Stimulated activated CD4-positive, alpha-beta T cell treated with anti-CD3 and anti-CD28 coated beads, Interleukin-1b, Interleukin-23, amount 100 ng/mL, for 24 hours (primary cell): Measurements from ENCODE around the gene SMG6.
A peak's percentile ranks its signal among the peaks of the same experiment; 100 is the strongest.

Experiments
- DNase-seq, 4 experiments: peaks; one replicate each; pipeline ENCODE4 v3.0.0-alpha.2; 2020; ENCODE audit warnings: low read depth in 4 of 4, low spot score in 1 of 4

The SMG6 gene

DNA sequence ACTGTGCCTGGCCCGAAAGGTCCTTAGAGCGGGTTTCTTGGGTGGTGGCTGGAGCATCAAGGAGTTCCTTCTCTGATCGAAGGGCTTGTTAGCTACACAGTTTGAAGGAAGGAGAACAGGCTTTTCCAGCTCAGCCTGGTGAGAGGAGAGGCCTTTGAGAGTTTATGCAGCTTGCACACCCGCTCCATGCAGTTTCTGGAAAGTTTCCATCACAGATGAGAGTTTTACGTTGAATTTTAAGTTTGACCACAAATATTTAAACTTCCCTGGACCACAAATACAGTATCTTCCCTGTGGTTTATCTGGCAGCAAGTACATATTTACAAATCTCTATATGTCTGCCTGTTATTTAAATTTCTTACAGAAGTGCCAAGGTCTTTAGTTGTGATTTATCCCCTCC lies 191.9 kb downstream of the SMG6 start:
- no peak for DNase-seq

DNA sequence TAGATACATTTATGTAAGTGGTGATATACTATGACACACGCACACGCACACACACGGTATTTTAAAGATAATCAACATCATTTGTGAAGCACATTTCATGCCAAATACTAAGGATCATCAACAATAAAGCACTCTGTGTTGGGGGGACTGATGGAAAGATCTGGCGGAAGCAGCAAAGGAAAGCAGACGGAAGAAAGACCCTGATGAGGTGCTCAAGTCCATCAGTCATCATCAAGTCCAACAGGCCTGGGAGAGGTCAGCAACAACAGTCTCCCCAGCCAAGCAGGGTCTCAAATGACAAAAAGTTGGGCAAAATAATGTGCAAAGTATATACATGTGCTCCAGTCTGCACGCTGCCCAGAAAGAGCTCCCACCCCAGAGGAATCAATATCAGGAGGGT lies 193.1 kb downstream of the SMG6 start:
- no peak for DNase-seq

DNA sequence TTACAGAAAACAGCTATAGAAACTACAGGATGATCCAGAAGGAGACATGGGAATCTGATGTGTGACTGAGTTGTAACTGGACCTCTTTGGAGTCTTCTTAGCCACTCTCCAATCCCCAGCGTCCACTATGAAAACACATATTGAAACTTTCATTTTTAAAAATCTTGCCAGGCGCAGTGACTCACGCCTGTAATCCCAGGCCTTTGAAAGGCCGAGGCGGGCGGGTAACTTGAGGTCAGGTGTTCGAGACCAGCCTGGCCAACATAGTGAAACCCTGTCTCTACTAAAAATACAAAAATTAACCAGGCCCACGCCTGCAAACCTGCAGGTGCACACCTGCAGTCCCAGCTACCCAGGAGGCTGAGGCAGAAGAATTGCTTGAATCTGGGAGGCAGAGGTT lies 195.4 kb downstream of the SMG6 start:
- no peak for DNase-seq

GRCh38 chr17:2107506-2107905 lies 196.1 kb downstream of the SMG6 start:
- DNase-seq = no peak

GRCh38 chr17:2107050-2107449 lies 196.5 kb downstream of the SMG6 start:
- DNase-seq = no peak

DNA sequence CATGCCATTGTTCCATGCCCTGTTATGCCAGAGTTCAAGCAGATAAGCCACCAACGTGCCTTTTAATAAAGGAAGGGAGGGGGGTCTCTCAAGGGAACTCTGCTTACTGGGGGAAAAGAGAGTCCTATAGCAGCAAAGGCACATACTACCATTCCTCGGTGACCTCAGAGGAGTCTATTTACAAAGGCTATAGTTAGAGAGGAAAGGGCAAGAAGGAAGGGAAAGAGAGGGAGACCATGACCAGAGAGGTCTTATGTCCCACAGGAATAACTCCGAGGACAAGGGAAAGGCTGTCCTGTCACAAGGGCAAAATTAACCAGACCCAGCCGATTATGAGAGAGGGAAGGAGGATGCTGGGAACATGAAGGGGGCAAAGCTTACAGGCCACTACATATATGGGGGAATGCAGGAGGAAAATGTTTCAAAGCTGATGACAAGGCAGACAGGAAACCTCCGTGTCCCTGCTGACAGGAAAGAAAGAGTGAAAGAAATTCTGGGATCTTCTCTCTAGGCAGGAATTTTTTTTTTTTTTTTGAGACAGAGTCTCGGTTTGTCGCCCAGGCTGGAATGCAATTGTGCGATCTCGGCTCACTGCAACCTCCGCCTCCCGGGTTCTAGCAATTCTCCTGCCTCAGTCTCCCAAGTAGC lies 197.2 kb downstream of the SMG6 start:
- DNase-seq = no peak

- DNase-seq = no peak
Observed at GRCh38 chr17:2105663-2106062, 197.9 kb downstream of the SMG6 start.

GRCh38 chr17:2102931-2103809 lies 200.4 kb downstream of the SMG6 start:
- no peak for DNase-seq

GRCh38 chr17:2101448-2102257 lies 201.9 kb downstream of the SMG6 start:
- peak in 1 of 4 experiments; percentile 42 for DNase-seq

DNA sequence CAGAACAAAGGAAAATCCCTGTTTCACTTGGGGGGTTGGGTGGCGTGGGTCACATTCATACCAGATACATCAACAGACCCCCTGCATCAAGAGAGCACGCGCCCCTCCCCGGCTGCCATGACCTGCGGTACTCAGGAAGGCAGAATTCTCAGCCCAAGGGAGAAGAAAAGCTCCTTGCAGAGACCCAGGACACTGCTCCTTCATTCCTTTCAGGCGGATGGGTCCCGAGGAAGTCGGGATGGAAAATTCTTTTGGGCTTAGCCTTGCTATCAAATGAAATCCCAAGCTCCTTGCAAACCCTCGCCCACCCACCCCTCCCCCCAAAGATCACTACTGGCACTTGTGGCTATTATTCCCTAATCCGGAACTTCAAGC lies 208.1 kb downstream of the SMG6 start:
- no peak for DNase-seq

- no peak for DNase-seq
Observed at GRCh38 chr17:2094891-2095535, 208.6 kb downstream of the SMG6 start.

DNA sequence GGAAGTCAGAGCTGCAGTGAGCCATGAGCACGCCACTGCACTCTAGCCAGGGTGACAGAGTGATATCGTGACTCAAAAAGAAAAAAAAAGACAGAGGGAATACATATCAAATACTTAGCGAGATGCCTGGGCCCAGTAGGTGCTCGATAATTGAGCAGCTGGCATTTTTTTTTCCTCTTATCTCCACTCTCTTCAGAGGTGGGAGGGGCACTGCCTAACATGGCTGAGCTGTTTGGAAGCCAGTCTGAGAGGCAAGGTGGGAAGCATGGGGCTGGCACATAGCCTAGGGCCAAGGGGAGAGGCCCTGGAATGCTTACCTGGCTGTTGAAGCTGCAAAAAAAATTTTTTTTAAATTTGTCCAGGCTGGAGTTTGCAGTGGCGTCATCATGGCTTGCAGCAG lies 210.2 kb downstream of the SMG6 start:
- DNase-seq = no peak

GRCh38 chr17:2092253-2092652 lies 211.3 kb downstream of the SMG6 start:
- no peak for DNase-seq

- no peak for DNase-seq
Observed at GRCh38 chr17:2090804-2091534, 212.6 kb downstream of the SMG6 start.

- no peak for DNase-seq
Observed at GRCh38 chr17:2090210-2090641, 213.4 kb downstream of the SMG6 start.

DNA sequence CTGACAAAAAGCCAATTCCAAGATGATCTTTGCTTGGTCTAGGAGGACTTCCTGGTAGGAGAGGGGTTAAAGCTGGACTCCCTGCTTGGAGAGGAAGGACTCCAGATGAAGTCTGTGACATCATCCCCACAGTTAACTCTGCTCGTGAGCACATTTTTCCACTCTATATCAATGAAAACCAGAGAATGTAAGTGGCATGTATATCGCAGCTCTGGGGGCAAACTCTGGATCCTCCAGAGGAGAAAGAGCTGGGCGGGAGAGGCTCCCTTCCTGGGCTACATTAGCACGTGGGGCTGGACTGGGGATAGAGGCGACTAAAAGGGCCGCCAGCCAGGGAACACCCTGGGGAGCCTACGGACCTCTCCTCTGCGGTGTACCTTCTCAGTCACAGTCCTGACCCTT lies 214.6 kb downstream of the SMG6 start:
- DNase-seq = no peak

- peak in 3 of 4 experiments; percentile 16 to 42 (median 20) for DNase-seq
Observed at GRCh38 chr17:2087597-2088211, 215.9 kb downstream of the SMG6 start.

DNA sequence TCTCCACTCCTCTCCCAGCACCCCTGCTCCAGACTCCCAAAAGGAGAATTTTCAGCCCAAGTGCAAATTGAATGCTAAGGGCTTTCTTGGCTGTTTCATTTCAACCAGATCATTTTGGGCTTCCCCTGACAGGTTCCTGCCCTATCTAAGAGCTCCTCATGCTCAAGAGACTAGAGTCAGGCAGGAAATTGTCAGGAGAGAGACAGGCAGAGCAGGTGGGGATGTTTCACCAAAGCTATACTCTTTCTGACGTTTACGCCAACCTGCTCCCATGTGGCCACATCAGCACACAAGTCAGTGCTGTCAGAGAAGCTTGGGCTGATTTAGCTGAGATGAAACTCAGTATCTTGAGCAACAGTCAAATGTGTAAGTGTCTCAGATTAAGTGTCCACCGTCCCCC lies 217.3 kb downstream of the SMG6 start:
- no peak for DNase-seq

GRCh38 chr17:2085648-2085949 lies 218.0 kb downstream of the SMG6 start:
- DNase-seq = no peak
